ENCODE measurements around the gene SHLD3.
"Not testable (repeated sequence)": the region's sequence is repeated elsewhere in the genome, so short reads cannot be mapped to it uniquely, and the experiment has no call there.

Gene SHLD3

GRCh38 chr5:65624571-65625555, at the start of gene SHLD3, which contains the start of gene TRAPPC13:
Gene SHLD3, plus strand, starts transcription at chr5:65625027. Its CDS starts 4,561 bp downstream, at chr5:65629588.
Gene TRAPPC13, plus strand, starts transcription at chr5:65625027. Its CDS starts 34 bp downstream, at chr5:65625061.
- peak; percentile 65 for DNase-seq (ENCODE audit: low read depth)

DNA sequence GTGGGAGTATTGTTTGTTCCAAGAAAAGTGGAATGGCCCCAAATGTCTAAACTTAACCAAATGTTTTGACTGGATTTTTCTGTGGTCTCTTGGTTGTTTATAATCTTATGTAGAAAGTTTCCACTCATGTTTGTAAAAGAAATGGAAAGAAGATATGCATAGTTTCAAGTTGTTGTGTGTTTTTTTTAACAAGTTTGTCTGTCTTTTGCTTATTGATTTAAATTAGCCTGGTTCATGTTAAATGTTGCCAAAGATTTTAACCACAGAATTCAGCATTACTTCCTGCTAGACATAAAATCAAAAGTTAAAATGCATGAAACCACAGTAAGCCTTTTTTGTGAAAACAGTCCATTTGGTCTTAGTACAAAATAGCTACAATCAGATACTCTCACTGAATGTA, 47.7 kb upstream of the SHLD3 start:
- no peak for DNase-seq (ENCODE audit: low read depth)

- DNase-seq (ENCODE audit: low read depth): no peak
Observed at GRCh38 chr5:65588694-65589093, 36.1 kb upstream of the SHLD3 start.

DNA sequence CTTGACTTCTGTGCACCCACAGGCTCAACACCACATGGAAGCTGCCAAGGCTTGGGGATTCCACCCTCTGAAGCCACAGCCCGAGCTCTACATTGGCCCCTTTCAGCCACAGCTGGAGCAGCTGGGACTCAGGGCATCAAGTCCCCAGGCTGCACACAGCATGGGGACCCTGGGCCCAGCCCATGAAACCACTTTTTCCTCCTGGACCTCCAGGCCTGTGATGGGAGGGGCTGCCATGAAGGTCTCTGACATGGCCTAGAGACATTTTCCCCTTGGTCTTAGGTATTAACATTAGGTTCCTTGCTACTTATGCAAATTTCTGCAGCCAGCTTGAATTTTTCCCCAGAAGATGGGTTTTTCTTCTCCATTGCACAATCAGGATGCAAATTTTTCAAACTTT, 23.1 kb upstream of the SHLD3 start:
- not testable (repeated sequence) for DNase-seq (ENCODE audit: low read depth)

DNA sequence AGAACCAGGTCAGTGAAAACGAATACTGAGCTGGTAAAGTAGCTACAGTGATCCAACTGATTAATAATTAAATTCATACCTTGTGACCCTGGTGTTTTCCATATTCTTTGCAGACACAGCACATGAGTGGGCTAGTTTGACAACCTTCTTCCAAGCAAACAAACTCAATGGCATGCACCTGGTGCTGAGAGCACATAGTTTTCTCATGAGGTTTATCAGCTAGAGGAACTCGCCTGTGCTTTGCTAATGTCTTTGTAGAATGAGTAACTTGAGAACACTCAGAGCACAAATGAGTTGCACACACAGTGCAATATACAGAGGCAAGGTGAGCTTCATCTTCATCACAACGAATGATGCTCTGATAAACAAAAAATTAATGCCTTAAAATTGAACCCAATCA, 13.3 kb upstream of the SHLD3 start:
- DNase-seq (ENCODE audit: low read depth): no peak

GRCh38 chr5:65612298-65612907, 12.4 kb upstream of the SHLD3 start:
- DNase-seq (ENCODE audit: low read depth): no peak

- DNase-seq (ENCODE audit: low read depth): no peak
Observed at GRCh38 chr5:65620021-65620420, 4.8 kb upstream of the SHLD3 start.

DNA sequence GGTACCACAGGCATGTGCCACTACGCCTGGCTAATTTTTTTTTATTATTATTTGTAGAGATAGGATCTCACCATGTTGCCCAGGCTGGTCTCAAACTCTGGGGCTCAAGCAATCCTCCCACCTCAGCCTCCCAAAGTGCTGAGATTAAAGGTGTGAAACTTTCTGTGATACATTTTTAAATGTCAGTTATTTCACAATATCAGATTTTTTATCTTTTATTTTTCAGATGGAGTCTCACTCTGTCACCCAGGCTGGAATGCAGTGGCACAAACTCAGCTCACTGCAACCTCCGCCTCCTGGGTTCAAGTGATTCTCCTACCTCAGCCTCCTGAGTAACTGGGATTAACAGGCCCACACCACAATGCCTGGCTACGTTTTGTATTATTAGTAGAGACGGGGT, 2.9 kb upstream of the SHLD3 start:
- not testable (repeated sequence) for DNase-seq (ENCODE audit: low read depth)

DNA sequence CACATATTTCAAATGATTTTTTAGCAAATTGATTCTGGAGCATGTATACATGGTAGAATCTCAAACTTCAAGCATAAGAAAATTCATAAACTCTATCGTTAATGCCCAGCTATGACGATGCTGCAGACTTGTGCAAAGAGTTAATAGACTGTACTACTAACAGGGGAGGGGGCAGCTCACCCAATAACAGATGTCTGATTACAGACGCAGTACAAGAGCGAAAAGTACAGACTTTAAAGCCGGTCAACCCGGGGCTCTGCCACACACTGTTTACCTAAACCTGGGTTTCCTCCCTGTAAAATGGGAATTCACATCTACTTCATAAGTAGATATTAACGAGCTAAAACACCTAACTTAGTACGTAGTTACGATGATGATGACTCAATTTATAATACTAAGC, 1.3 kb upstream of the SHLD3 start:
- no peak for DNase-seq (ENCODE audit: low read depth)

- peak; percentile 64 for DNase-seq (ENCODE audit: low read depth)
Observed at GRCh38 chr5:65624025-65624570, 729 bp upstream of the SHLD3 start, which contains the start of gene TRIM23. Gene TRIM23, minus strand, starts transcription at chr5:65624333. Its CDS starts 59 bp downstream, at chr5:65624274.

DNA sequence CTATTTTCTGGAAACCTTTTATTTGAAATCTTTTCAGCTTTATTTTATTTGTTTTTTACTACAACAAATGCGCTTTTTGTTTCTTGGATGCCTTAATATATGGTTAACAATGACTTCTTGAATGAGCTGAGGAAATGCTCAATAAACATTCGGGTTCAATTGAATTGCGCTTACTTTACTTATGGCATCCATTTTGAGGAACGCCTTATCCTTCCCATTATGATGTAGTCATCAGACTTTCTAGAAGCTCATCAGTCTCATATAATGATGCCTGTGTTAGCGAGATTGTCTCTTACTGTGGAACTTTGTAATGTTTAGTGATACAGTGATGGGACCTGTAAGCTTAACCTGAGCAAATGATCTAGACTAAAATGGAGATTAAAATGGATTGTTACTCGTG, 916 bp downstream of the SHLD3 start:
- DNase-seq (ENCODE audit: low read depth): no peak

DNA sequence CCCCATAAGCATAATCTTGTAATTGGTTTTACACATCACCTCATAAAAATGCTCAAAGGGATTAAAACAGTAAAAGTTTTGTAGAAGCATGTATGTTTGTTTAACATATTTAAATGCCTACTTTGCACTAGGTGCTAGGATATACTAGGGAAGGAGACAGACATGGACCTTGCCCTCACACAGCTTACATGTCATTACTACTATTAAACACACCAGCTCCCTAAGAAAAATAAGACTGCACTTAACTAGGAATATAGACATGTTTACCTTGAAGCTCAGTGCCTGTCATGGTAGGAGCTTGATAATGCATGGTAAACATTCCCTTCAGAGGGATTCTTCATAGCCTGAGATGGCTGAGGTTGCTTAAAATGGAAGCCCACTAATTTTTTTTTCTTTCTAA, 6.2 kb downstream of the SHLD3 start:
- DNase-seq (ENCODE audit: low read depth): no peak

DNA sequence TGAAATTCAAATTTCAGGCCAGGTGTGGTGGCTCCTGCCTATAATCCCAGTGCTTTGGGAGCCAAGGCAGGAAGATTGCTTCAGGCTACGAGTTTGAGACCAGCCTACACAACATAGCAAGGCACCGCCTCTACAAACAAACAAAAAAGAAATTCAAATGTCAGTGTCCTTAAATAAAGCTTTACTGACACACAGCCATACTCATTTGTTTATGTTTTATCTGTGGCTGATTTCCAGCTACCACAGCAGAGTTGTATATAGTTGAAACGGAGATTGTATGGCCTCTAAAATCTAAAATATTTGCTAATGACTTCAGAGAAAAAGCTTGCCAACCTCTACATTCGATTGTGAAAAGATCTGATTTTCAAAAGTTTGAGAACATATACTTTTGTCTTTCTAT, 15.4 kb downstream of the SHLD3 start:
- DNase-seq (ENCODE audit: low read depth): no peak

GRCh38 chr5:65646938-65647337, 22.1 kb downstream of the SHLD3 start:
- DNase-seq (ENCODE audit: low read depth): no peak

GRCh38 chr5:65647941-65648340, 23.1 kb downstream of the SHLD3 start:
- no peak for DNase-seq (ENCODE audit: low read depth)

GRCh38 chr5:65651144-65651543, 26.3 kb downstream of the SHLD3 start:
- no peak for DNase-seq (ENCODE audit: low read depth)

GRCh38 chr5:65654713-65655112, 29.9 kb downstream of the SHLD3 start:
- DNase-seq (ENCODE audit: low read depth): no peak

- no peak for DNase-seq (ENCODE audit: low read depth)
Observed at GRCh38 chr5:65663804-65664521, 39.1 kb downstream of the SHLD3 start.

DNA sequence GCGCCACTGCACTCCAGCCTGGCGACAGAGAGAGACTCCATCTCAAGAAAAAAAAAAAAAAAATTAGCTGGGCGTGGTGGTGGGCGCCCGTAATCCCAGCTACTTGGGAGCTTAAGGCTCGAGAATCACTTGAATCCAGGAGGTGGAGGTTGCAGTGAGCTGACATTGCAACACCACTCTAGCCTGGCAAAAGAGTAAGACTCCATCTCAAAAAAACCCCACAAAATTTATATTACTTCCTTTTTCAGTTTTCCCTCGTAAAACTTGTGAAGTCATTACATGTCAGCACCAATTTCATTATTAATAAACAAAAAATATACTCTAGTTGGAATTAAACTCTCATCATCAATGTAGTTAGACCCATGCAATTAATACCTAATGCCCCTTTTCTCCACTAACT, 43.9 kb downstream of the SHLD3 start:
- no peak for DNase-seq (ENCODE audit: low read depth)

DNA sequence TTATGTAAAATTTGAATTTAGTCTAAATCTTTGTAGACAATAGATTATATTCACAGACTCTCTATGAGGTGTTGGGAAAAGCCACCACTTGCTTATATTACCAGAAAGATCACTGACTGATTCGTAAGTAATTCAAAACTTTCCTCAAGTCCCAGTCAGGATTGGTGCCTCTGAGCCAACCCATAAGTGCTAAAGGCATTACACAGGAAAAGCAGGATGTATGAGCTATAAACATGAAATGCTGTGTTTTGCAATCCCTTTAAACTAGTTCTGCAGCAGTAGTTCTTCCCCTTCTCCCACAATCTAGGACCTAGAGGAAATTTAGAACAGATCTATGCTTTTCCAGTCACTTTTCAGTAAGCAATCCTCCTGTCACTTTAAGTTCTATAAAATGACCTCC, 48.0 kb downstream of the SHLD3 start:
- DNase-seq (ENCODE audit: low read depth): no peak

GRCh38 chr5:65674749-65675148, 49.9 kb downstream of the SHLD3 start:
- no peak for DNase-seq (ENCODE audit: low read depth)

GRCh38 chr5:65676056-65676455, 51.2 kb downstream of the SHLD3 start:
- DNase-seq (ENCODE audit: low read depth): not testable (repeated sequence)
